HG02678 (cell line): Measurements from ENCODE around the gene TLL1.

Experiments
- ATAC-seq: cut with Tn5 transposase; IDR thresholded peaks from one replicate; pipeline ENCODE4 v1.9.1; 2021; ENCODE audit warnings: mild to moderate bottlenecking, moderate library complexity; ENCODE audit not compliant: unreplicated experiment

TLL1 gene

DNA sequence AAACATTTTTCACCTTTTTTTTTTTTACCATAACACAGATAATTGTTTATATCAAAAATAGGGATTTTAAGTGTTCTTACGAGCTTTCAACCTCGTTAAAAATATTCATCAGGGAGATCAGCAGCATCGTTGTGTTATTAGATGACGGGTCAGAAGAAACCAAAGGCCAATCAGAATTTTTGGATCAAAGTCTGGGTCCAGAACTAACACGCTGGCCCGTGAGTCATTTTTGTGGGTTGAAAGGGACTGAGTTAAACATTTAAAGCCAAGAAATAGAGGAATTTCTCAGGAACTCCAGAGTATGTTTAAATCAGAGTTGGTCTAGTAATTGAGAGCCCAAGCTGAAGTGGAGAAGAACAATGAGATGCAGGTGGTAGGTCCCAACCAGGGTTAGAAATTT, 170.8 kb downstream of the TLL1 start:
- ATAC-seq: no peak

GRCh38 chr4:166044871-166045270, 171.8 kb downstream of the TLL1 start:
- no peak for ATAC-seq

GRCh38 chr4:166045457-166045856, 172.4 kb downstream of the TLL1 start:
- ATAC-seq: no peak

GRCh38 chr4:166049036-166049435, 176.0 kb downstream of the TLL1 start:
- no peak for ATAC-seq

DNA sequence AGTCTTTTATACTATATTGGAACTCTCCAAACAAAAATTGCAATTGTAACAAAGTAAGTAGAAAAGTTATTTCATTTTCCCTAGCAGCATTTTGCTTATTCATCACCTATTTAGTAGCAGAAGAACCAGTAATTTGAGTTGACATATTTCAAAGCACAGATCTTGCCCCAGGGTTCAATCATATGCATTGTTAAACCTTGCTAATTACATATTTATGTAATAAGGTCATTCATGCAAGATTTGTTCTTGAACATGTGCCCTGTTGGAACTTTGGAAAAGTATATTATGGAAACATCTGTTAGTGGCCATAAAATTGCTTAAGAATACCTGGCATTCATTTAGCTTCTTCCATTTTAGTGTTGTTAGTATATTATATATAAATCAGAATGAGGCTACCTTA, 191.7 kb downstream of the TLL1 start:
- no peak for ATAC-seq

DNA sequence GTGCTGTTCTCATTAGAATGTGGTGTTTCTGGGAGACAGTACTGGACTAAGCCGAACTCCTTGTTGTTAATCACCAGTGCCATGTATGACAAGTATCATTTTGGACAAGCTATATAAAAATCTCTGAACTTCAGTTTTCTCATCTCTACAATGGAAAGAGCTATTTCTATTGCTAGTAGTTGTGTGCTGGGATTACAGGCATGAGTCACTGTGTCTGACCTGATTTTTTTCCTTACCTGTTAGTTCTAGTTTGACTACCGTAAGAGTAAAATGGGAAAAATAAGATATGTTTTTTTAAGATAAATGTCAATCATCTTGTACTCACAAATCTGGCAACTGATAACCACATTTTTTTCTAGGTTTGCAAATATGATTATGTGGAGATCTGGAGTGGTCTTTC, 192.3 kb downstream of the TLL1 start:
- ATAC-seq: no peak

- no peak for ATAC-seq
These were observed 193.9 kb downstream of the TLL1 start for GRCh38 chr4:166066936-166067335.

- ATAC-seq: no peak
These were observed 194.9 kb downstream of the TLL1 start for GRCh38 chr4:166067915-166068314.

GRCh38 chr4:166073783-166074182, 200.7 kb downstream of the TLL1 start:
- no peak for ATAC-seq

DNA sequence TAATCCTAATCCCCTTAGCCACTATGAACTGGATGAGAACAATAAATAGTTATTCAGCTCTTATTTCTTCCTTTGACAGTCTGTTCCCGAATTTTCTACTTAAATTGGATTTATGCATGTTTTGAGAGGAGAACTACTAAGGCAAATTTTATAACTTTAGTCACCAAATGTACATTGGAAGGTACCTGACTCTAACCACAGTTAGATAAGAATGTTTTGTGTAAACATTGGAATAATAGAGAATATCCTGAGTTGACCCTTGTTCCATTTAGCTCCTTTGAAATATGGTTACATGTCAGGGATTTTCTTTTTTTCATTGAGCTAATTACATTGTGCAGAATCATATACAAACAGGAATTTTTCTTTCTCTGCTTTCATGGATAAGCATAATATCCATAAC, 202.6 kb downstream of the TLL1 start:
- no peak for ATAC-seq

- no peak for ATAC-seq
These were observed 204.7 kb downstream of the TLL1 start for GRCh38 chr4:166077782-166078181.

DNA sequence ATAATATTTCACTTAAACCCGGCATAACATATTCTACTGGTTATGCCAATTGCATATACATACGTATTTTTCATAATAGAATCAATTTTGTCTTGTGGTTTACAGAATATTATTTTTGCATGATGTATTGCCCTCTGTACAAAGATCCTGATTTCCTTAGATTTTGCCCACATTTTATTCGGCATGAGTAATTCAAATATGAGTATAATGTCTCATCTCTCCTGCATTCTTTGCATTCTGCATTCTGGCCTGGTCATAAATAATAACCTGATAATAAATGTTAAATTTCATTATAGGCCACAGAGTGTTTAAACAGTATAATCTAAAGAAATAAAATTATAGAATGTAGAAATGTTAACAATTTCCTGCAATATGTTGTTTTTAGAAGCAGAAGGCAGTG, 205.3 kb downstream of the TLL1 start:
- ATAC-seq: no peak

GRCh38 chr4:166078955-166079354, 205.9 kb downstream of the TLL1 start:
- no peak for ATAC-seq

- no peak for ATAC-seq
These were observed 214.5 kb downstream of the TLL1 start for GRCh38 chr4:166087569-166087968.

- no peak for ATAC-seq
These were observed 215.5 kb downstream of the TLL1 start for GRCh38 chr4:166088576-166088975.

DNA sequence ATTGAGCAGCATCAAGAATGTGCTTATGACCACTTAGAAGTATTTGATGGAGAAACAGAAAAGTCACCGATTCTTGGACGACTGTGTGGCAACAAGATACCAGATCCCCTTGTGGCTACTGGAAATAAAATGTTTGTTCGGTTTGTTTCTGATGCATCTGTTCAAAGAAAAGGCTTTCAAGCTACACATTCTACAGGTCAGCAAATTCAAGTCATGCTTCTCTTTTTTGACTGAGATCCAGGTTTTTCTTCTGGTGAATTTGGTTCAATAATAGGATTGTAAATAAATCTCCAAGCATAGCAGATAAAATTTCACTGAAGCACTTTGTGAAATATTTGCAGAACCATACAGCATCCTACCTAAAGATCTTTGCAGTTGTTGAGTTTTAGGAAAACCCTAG, 218.1 kb downstream of the TLL1 start:
- no peak for ATAC-seq

- peak; percentile 92 for ATAC-seq
These were observed 219.0 kb downstream of the TLL1 start for GRCh38 chr4:166091912-166092510.

GRCh38 chr4:166092797-166093290, 219.8 kb downstream of the TLL1 start:
- ATAC-seq: no peak

DNA sequence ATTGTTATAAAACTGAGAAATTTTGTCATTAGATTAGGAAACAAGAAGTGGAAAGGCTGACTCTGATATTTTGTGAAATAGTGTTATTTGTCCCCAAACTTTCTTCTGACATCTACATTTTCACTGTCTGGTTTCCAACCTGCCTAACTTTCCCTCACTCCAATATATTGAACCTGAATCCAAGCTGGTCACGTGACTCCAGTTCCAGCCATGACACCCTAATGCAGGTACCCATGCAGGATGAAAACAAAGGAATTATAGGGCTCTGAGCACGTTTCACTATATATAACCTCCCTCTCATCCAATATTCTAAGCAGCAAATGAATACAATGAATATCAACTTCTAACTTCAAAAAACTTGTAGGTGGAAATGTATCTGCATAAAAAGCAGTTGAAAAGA, 231.6 kb downstream of the TLL1 start:
- ATAC-seq: no peak

DNA sequence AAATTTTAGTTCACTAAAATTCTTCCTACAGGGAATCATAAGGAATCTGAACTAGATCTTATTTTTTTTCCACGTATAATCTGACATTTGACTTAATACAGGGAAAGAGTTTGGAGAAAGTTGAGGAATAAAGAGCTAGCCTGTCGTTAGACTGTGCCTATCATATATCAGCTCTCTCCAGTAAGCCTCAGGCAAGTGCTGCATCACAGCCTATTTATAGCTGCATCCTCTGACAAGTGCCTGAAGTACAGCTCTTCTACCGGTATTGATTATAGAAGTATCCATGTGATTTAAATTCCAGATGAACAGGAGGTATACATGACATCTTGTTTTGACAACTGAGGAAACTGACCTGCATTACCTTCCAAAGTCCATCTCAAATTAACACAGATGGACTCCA, 248.9 kb downstream of the TLL1 start:
- no peak for ATAC-seq

- no peak for ATAC-seq
These were observed 250.5 kb downstream of the TLL1 start for GRCh38 chr4:166123546-166123945.

GRCh38 chr4:166128403-166128802, 255.4 kb downstream of the TLL1 start:
- no peak for ATAC-seq

DNA sequence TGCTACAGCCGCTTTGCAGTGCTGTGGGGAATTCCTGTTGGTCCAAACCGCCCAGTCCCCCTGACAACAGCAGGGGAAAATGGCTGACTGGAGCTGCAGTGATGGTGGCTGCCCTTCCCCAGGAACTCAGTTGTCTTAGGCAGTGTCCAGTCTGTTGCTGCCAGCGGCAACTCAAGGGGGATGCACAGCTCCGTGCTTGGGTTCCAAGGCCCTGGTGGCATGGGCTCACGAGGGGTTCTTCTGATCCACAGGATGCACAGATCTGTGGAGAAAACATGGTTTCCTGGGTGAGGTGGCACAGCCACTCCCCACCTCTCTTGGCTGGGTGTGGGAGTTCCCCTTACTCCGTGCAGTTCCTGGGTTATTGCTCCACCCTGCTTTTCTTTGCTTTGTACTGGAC, 261.2 kb downstream of the TLL1 start:
- ATAC-seq: no peak
